HG03521 (cell line): ENCODE data around the gene SGTB.
"Not testable (repeated sequence)": the region's sequence is repeated elsewhere in the genome, so short reads cannot be mapped to it uniquely, and the experiment has no call there.

Experiments
- ATAC-seq: cut with Tn5 transposase; IDR thresholded peaks from one replicate; pipeline ENCODE4 v1.9.1; 2021; ENCODE audit warnings: mild to moderate bottlenecking, moderate library complexity; ENCODE audit not compliant: unreplicated experiment

Gene SGTB

DNA sequence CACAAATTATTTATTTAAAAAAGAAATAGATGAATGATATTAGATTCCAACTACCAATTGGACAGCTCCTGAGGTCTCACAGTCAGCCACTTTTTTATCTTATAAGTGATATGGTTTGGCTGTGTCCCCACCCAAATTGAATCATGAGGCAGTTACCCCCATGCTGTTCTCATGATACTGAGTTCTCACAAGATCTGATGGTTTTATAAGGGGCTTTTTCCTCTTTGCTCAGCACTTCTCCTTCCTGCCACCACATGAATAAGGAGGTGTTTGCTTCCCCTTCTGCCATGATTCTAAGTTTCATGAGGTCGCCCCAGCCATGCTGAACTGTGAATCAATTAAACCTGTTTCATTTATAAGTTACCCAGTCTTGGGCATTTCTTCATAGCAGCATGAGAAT, 13.0 kb upstream of the SGTB start:
- ATAC-seq, result no peak

DNA sequence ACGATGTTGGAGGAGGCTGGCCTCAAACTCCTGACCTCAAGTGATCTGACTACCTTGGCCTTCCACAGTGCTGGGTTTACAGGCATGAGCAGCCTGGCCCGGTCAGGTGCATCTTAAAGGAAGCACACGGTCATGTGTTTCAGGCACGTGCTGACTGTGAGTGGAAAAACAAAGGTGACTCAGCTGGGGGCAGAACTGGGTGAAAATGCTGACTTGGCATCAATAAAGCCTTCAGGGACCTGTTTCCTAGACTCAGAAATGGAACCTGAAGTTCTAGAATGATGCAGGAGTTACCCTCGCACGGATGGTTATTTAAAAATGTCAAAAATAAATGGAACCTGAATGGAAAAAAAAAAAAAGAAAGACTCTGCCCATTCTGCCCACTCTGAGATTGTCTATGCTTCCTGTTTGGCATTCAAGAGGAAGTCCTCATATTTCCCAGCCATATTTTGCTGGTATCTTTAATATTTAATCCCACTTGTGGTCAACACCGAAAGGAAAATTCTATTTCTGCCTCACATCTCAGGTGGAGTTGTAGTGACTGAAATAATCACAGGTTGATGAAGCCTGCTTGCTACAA, 12.4 kb upstream of the SGTB start:
- not testable (repeated sequence) for ATAC-seq

DNA sequence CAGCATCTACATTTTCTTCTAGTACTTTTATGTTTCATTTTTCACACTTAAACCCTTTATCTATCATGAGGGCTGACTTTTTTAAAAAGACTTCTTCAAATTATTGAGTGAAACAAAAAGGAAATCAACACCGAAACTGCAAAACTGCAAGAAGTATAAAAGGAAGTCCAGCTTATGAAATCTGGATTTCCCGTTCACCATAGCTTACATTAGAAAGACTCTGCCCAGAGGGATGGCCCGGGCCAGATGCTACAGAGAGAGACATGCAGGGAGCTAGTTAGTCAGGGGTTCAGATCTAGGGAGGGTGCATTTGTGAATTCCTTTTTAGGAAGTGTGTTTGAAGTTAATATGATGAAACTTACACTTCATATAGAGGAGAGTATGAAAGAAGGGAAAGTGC, 10.1 kb upstream of the SGTB start:
- ATAC-seq, result not testable (repeated sequence)

- ATAC-seq, result no peak
Measured at GRCh38 chr5:65730910-65731309, 9.0 kb upstream of the SGTB start.

GRCh38 chr5:65728218-65728617, 6.3 kb upstream of the SGTB start:
- no peak for ATAC-seq

- no peak for ATAC-seq
Measured at GRCh38 chr5:65727491-65728156, 5.7 kb upstream of the SGTB start.

DNA sequence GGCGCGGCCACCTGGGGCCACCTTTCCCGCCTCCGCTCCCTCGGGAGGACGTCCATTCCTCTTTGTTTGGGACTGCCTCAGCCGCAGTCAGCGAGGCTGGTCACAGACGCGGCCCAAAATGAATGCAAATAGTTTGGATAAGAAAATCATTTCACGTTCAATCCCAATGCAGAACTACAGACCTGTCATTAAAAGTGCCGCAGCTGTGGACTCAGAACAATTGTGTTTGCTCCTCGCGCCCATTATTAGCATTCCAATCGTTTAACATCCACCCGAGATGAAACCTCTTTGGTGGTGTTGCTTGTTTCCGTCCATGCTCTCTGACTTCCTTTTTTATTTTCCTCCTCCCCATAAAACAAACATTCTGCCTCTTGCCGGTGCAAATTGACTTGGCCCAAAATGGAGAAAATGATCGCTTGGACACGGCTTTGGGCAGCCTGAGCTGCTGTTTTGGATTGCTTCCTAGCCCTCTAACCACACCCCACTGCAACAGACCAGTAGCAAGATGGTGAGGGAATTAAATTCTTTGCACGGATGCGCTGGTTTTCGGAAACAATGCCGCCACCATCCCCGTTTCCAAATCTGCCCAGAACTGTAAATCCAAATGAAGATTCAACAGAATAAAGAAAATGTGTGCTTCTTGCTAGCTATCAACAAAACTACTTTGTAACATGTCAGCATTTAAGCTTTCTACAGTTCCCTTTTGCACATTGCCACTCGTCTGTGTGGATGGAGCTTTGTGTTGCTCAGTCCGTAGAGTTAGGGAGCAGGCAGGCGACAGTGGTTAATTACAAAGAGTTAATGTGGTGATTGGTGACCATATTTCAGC, 880 bp upstream of the SGTB start:
- no peak for ATAC-seq

- ATAC-seq, result peak; percentile 5
Measured at GRCh38 chr5:65721050-65721719, 724 bp downstream of the SGTB start.

DNA sequence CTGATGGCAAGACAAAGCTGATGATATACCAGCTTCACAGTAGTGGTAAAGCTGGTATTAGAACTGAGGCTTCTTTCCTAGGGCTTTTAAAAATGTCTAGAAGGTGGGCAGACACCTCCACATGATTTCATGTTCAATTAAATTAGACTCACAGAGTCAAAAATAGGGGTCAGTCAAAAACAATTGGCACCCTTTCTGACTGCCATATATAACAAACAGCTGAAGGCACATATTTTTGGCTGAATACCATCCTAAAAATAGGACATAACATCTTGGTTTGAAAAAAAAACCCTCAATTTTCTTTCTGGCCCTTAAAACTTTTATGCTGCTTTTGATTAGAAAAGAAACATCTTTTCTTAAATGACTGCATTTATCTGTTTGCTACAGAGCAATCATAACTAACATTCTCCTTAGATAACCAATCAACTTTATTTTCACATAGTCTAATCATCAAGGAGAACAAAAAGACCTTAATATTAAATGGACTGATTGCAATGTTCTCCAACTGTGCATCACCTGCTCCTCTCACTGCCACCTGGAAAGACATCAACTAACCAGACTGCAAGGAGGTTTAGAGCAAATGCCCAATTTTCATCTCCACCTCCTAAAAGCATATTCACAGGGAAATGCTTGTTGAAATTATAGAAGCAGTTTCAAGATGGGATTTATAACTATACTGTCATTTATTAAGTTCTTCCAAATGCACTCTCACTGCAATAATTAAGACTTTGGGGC, 3.2 kb downstream of the SGTB start:
- no peak for ATAC-seq

DNA sequence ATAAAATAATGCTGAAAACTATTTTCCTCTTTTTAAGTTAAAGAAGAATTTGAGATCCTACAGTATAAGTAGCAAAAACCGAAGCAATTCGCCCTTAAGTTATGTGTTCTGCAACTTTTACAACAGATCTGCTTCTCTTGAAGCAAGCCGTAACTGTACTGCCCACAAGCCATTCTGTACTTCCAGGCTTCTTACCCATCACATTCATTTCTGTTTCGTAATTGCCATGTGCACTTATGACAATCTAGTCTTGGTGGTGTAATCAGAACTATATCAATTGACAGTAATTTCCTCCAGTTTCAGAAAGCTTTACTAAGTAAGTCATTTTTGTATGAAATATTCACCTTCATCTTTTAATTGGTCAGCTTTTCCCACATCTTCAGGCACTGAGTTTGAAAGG, 13.8 kb downstream of the SGTB start:
- ATAC-seq, result no peak

DNA sequence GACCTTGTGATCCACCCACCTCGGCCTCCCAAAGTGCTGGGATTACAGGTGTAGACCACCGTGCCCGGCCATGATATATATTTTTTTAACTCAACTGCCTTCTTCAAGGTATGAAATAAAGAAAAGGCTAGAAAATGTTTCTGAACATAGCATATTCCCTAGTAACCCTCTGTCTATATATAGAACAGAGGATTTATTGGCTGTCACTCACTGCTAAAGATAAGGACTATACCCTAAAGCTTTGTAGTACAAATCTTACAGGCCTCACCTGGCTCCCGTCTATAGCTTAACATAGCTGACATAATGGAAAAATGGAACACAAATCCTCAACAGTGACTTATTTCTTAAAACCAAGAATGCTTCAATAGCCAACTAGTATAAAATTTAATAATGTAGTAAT, 14.2 kb downstream of the SGTB start:
- ATAC-seq, result no peak

DNA sequence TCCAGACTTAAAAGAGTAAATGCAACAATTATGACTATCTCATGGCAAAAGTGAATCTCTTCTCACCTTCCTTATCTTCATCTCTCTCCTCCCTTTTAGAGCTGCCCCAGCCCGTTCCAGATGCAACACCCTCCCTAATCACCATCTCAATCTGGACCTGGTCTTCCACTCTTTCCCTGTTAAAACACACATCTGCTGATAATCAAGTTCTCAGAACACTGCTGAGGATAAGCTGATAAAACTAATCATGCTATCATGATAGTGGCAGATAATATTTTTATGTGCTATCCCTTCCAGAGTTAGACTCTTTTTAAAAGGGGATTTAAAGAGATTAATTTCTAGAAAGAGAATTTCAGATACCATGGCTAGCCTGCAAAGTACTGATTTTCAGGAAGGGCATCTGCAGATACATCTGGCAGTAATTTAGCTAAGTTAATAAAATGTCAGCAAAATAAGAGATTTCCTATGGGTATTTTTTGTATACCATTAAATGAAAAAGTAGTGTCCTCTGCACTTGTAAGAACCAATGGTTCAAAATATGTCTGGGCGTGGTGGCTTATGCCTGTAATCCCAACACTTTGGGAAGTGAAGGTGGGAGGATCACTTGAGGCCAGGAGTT, 17.2 kb downstream of the SGTB start:
- no peak for ATAC-seq

- ATAC-seq, result no peak
Measured at GRCh38 chr5:65702036-65702435, 19.9 kb downstream of the SGTB start.

- ATAC-seq, result peak; percentile 67
Measured at GRCh38 chr5:65699338-65699737, 22.6 kb downstream of the SGTB start.

DNA sequence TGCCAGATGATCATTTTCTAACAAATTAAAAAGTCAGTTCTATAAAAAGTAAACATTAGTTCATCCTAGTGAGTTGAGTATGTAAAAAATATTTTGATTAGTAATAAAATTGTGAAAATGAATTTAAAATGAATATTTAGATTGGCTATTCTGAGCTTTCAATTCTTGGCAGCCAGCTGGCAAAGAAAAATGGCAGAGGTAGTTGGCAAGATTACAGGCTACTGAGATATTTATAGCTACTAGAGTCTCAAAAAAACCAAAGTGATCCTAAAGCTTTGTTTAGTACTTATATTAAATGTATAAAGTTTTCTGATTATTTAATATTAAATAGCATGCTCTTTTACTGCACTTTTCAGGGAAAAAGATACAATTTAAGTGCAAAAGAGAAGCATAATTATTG, 25.0 kb downstream of the SGTB start:
- ATAC-seq, result no peak

DNA sequence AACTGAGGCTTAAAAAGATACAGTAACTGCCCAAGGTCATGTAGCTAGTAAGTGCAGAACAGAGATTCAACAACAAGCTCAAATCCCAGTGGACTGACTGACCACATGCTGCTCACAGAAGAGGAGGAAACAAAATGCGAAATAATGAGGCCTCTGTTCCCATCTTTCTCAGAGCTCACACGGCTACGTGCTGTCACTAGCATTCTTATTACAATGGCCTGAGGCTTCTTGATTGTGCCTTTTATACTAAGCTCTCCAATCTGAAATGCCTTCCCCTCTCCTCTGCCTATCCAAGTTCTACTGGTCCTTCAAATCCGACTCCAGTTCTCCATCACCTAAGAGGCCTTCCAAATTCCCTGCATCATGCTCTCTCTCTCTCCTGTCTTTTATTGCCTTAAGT, 26.0 kb downstream of the SGTB start:
- ATAC-seq, result no peak

- no peak for ATAC-seq
Measured at GRCh38 chr5:65695162-65695755, 26.6 kb downstream of the SGTB start.

GRCh38 chr5:65693121-65693520, 28.8 kb downstream of the SGTB start:
- ATAC-seq, result no peak

- no peak for ATAC-seq
Measured at GRCh38 chr5:65682148-65682547, 39.8 kb downstream of the SGTB start.

DNA sequence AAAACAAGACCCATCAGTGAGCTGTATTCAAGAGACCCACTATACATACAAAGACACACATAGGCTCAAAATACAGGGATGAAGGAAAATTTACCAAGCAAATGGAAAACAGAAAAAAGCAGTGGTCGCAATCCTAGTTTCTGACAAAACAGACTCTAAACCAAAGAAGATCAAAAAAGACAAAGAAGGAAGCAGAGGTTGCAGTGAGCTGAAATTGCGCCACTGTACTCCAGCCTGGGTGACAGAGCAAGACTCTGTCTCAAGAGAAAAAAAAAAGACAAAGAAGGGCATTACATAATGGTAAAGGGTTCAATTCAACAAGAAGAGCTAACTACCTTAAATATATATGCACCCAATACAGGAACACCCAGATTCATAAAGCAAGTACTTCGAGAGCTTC, 45.9 kb downstream of the SGTB start:
- ATAC-seq, result not testable (repeated sequence)
